GM18909 (cell line): ENCODE data around the gene STRIP2.
"Not testable (repeated sequence)": the region's sequence is repeated elsewhere in the genome, so short reads cannot be mapped to it uniquely, and the experiment has no call there.

Experiments used
- ATAC-seq: cut with Tn5 transposase; IDR thresholded peaks from one replicate; pipeline ENCODE4 v1.9.1; 2021; ENCODE audit warnings: mild to moderate bottlenecking; ENCODE audit not compliant: unreplicated experiment, poor library complexity

STRIP2 gene

DNA sequence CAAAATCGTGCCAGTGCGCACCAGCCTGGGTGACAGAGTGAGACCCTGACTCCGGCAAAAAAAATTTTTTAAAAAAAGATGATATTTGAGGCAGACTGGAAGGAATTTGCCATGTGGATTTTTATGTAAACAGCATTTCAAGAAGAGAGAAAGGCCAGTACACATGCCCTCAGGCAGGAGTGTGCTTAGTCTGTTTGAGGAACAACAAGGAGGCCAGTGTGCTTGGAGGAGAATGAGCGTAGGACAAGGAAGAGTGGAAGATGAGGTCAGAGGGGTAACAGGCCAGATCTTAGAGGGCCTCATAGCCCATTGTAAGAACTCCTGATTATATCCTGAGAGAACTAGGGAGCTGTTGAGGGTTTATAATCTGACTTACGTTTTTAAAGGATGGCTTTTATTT, 17.2 kb upstream of the STRIP2 start:
- no peak for ATAC-seq

- ATAC-seq = no peak
These were observed 12.4 kb upstream of the STRIP2 start for GRCh38 chr7:129421717-129422250.

GRCh38 chr7:129422727-129423126, 11.5 kb upstream of the STRIP2 start:
- ATAC-seq = no peak

- no peak for ATAC-seq
These were observed 10.4 kb upstream of the STRIP2 start for GRCh38 chr7:129423700-129424410.

DNA sequence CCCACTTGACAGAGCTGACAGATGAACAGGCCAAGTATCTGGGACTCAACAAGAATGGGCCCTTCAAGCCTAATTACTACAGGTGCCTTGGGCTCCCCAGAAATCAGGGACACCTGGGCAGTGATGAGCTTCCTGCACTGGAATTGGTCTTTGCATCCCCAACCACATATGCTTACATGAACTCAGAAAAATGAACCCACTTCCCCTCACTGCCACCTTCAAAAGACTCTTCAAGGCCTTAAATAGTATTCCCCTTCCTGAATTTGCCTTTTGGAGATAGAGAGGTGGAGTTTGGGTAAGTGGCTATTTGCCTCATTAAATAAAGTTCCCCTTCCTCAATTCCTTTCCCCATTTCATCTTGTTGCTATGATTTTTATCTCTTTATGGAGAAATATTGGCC, 7.8 kb upstream of the STRIP2 start:
- no peak for ATAC-seq

- no peak for ATAC-seq
These were observed 6.6 kb upstream of the STRIP2 start for GRCh38 chr7:129427526-129428045.

GRCh38 chr7:129431911-129432643, 2.2 kb upstream of the STRIP2 start:
- ATAC-seq = no peak

DNA sequence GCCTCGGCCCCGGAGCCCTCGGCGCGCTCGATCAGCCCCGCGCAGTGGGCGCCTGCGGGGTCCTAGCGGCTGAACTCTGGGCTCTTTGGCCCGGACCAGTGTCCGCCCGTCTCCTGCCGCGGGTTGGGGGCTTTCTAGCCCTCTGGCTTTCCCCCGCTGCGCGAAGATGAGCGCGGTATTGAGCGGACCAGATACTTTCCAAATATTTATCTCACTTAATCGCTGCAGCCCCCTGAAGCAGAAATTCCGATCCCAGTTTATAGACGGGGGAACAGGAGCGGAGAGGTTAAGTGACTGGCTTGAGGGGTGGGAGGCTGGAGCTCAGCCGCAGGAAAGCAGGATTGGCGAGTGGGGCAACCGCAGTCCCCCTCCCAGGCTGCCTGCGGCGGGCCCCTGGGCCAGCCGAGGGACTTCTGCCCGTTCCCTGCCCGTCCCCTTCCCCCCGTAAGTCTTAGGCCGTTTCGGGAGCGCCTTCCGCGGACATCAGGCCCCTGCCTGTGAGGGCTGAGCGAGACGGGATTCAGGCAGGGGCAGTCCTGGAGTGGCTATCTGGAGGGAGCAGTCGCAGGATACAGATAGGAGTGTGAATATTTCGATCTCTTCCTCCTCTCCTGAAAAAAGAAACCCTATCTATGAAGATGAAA, 565 bp downstream of the STRIP2 start:
- no peak for ATAC-seq

GRCh38 chr7:129435414-129435829, 1.2 kb downstream of the STRIP2 start:
- ATAC-seq = no peak

DNA sequence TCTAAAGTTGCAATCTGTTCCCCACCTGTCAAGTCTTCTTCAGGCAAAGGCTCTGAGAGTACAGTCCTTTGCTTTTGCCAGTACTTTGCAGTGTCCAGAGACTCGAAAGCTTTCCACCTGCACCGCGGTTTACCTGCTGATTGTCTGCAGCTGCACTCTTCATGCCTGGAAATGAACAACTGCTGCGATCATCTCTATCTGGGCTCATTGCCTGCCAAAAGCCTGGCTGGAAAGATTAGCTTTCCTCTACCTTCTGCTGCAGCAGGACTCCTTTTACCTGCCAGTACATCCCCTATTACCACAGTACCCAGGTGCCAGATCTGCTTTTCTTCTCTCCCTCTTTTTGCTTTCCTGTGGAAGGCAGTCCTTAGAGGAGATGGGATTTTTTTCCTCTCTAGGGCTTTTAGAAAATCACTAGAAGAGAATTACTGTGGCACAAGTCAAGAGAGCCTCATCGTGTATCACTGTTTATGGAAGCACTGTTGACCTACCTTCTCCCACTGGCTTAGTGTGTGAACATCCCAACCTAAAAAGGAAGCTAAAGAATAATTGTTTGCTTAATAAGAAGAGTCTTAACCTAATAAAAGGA, 2.2 kb downstream of the STRIP2 start:
- ATAC-seq = no peak

- ATAC-seq = no peak
These were observed 3.0 kb downstream of the STRIP2 start for GRCh38 chr7:129437190-129437589.

DNA sequence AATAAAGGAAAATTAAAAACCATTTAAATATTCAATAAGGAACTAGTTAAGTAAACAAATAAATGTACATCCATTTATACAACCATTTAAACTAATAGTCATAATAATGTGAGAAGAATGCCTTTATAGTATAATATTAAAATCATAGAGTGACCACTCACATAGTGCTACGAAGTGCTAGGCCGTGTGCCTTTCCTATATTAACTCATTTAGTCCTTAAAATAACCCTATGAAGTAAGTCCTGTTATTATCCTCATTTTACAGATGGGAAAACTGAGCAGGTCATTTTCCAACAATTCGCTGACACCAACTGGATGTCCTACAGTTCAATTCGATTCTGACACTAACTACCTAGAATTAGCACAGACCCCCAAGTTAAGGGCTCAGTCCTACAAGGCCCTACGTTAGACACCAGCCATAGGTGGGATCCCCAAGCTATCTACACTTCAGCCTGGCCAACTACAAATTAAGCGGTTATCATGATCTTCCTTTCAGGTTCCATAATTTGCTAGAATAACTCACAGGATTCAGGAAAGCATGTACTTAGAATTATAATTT, 4.1 kb downstream of the STRIP2 start:
- no peak for ATAC-seq

GRCh38 chr7:129438839-129439651, 4.8 kb downstream of the STRIP2 start:
- ATAC-seq = no peak

- no peak for ATAC-seq
These were observed 5.9 kb downstream of the STRIP2 start for GRCh38 chr7:129439963-129440625.

- no peak for ATAC-seq
These were observed 9.4 kb downstream of the STRIP2 start for GRCh38 chr7:129443612-129444011.

- not testable (repeated sequence) for ATAC-seq
These were observed 10.5 kb downstream of the STRIP2 start for GRCh38 chr7:129444776-129445175.

DNA sequence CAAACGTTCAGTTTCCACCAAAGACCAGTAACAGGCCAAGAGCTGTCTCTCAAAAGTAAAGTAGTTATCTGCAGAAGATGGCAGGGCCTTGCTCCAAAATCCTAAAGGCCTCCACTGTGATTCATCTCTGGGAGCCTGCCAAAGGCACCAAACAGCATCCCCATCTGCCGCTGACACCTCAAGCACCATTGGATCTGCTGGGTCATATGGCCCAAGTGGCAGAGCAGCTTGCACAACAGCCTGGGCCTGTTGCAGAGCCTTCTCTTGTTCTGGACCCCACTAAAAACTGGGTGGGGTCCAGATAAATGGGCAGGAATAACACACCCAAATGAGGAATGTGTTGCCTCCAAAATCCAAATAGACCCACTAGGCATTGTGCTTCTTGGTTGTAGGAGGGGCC, 12.7 kb downstream of the STRIP2 start:
- not testable (repeated sequence) for ATAC-seq

DNA sequence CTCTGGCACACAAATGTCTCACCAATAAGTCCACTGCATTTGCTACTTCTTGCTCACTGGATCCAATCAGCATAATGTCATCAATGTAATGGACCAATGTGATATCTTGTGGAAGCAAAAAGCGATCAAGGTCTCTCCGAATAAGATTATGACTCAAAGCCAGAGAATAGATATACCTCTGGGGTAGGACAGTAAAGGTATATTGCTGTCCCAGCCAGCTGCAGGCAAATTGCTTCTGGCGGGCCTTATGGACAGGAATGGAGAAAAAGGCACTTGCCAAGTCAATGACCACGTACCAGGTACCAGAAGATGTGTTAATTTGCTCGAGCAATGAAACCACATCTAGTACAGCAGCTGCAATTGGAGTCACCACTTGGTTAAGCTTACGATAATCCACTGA, 13.2 kb downstream of the STRIP2 start:
- ATAC-seq = not testable (repeated sequence)

DNA sequence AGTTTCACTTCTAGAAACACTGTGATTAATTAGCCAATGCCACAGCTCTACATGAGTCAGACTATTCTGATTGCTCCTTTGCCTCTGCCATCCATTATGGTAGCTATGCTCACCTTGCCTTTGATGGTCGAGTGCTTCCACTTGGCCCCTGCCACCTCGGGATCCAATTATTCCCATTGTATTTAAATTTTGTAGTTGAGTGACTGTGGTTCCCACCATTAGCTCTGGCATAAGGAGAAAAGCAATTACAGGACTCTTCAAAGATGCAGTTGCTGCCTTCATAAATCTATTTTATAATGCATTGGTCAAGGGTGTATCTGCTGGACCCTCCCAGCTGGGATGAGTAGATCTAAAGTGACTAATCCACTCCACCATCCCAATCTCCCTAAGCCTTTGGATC, 14.4 kb downstream of the STRIP2 start:
- not testable (repeated sequence) for ATAC-seq
